AG10803 (cell line): ENCODE measurements around the gene NXN.
A peak's percentile ranks its signal among the peaks of the same experiment; 100 is the strongest.
"Not testable (repeated sequence)": the region's sequence is repeated elsewhere in the genome, so short reads cannot be mapped to it uniquely, and the experiment has no call there.

Experiments
- DNase-seq: peaks from one replicate; pipeline ENCODE4 v3.0.0; 2010; ENCODE audit warnings: low read depth
- H3K4me3 ChIP-seq: 2 replicates; pipeline ENCODE4 v1.5.1; 2011; ENCODE audit warnings: mild to moderate bottlenecking, low read length, control low read depth
- TF ChIP-seq, protein P1 (sequence below): conservative IDR thresholded peaks from 2 replicates; pipeline ENCODE4 v1.5.1; 2011; ENCODE audit warnings: mild to moderate bottlenecking, low read length, control low read depth, inconsistent platforms

NXN gene

DNA sequence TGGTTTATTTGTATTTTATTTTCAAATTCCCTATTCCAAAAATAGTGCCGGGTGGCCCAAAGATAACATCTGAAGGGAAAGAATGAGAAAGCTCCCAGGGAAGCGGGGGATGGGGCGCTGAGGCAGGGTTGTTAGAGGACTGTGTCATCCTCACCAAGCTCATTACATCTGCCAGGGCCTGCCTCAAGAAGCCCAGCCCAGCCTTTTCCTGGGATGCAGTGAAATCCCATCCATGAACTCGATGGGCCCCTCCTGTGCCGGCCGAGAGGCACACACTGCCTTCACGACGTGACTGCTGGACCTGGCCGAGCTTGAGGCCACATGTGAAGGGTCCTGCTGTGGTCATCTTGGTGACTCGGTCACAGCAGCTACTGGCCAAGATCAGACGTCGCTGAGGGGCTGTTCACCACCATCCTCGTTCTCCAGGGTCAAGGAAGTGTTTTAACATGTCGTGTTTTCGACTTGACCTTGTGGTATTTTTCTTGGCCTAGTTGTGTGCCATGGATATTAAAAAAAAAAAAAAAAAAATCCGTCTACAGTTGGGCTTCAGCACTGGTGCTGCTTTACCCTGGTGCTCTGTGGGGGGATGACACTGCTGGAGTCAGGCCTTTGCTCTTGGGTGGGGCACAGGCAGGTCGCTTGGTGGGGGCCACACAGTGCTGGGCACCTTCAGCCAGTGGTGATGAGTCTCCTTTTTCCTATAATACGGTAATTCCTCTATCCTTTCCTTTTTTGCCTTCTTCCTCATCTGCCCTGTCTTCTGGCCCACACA, 22.2 kb upstream of the NXN start:
- TF ChIP-seq, protein P1, sequence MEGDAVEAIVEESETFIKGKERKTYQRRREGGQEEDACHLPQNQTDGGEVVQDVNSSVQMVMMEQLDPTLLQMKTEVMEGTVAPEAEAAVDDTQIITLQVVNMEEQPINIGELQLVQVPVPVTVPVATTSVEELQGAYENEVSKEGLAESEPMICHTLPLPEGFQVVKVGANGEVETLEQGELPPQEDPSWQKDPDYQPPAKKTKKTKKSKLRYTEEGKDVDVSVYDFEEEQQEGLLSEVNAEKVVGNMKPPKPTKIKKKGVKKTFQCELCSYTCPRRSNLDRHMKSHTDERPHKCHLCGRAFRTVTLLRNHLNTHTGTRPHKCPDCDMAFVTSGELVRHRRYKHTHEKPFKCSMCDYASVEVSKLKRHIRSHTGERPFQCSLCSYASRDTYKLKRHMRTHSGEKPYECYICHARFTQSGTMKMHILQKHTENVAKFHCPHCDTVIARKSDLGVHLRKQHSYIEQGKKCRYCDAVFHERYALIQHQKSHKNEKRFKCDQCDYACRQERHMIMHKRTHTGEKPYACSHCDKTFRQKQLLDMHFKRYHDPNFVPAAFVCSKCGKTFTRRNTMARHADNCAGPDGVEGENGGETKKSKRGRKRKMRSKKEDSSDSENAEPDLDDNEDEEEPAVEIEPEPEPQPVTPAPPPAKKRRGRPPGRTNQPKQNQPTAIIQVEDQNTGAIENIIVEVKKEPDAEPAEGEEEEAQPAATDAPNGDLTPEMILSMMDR, result no peak
- peak; percentile 72 for DNase-seq
- H3K4me3 ChIP-seq, result no peak overlapping the region

DNA sequence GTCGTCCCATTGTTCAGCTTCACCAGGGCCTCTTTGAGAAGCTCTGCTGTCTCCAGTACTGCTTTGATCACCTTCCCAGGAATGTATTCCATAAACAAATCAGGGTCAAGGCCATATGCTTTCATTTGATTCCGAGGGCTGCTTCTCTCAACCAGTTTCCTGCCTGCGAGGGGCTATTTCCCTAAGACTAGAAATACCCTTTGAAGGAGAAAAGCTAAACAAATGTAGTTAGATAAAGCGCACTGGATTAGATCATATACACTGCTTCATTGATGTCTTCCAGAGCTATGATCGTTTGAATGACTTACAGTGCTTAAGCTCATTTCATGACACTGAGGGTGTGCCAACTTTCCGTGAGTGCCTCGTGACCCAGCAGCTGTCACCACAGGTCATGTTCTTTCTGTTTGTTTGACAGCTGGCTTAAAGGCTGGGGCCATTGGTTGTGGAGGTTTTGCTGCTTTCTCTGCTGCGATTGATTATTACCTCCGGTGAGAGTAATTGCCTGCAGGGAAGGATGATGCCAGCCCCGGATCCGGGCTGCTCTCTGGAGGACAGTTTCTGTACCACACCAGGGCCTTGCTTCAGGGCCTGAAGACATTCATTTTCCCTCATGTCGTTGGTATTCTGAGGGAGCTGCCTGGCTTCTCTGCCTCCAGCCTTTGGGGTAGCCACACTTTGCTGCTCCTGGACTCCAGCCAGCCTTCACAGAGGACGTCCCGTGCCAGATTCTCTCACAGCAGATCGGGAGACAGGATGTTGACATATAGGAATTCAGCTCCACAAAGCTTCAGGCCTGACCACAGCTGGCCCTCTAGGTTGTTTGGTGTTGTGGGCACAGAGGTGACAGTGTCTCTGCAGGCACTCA, 21.3 kb upstream of the NXN start:
- DNase-seq, result peak; percentile 69
- TF ChIP-seq, protein P1, result peak; percentile 12; the same call in 1 of the 2 replicates
- no peak overlapping the region for H3K4me3 ChIP-seq

DNA sequence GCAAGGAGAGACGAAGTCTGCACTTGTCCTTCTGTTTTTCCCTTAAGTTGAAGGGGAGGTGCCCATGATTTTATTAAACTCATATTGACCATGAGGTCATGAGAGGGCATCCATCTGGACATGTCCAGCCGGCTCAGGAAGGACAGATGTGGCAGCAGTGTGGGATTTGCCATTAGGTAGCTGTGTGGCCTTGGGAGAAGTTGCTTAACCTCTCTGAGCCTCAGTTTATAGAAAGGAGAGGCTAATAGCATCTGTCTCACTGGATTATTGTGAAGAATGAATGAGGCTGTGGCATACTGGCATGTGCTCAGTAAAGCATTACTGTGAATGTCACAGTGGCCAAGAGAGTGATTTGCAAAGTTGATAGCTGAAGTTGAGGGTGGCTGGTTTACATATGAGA, 18.5 kb upstream of the NXN start:
- TF ChIP-seq, protein P1, result no peak
- H3K4me3 ChIP-seq, result peak overlapping the region; percentile 100
- DNase-seq, result no peak

DNA sequence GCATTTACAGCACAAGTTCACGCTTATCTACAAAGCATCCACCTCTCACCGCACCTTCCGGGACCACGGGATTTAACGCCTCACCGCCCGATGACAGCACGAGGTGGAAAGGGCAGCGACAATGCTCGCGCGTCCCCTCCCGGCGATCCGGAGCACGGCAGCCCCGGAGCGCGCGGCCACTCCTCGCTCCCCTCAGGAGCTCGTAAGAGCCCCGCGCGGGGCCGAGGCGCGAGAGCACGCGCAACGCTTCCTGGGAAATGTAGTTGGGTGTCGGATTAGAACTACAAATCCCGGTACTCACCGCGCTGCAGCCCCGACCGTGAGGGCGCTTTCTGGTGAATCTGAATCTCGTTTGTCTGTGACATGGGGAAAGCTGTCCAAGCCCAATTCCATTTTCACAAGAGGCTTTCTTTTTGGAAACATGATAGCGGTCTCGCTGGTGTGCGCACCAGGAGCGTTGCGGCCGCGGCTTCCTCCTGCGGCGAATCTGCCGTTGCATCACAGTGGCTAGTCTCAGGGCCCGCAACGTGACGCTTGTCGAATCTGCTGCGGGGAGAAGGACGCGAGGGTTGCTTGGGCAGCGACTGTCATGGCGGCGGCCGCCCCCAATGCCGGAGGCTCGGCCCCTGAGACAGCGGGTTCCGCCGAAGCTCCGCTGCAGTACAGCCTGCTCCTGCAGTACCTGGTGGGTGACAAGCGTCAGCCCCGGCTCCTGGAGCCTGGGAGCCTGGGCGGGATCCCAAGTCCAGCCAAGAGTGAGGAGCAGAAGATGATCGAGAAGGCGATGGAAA, 17.2 kb upstream of the NXN start, which contains the start of gene TIMM22:
TIMM22 (plus strand) TSS at position 576 of the 791 bp plus-strand sequence; CDS start at position 590, 14 bp downstream.
- peak within 1 kb of the TSS; percentile 100 for H3K4me3 ChIP-seq
- peak; percentile 98 for DNase-seq
- TF ChIP-seq, protein P1, result peak; percentile 68

DNA sequence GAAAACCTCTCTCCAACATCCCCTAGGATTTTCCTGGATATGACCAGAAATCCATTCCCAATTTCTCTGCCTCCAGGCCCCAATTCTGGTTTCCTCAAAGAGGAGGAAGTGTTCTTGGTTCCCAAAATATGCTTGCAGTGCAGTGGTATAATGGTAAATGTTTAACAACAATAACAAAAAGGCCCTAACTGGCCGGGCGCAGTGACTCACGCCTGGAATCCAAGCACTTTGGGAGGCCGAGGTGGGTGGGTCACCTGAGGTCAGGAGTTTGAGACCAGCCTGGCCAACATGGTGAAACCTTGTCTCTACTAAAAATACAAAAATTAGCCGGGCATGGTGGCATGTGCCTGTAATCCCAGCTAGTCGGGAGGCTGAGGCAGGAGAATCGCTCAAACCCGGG, 15.7 kb upstream of the NXN start:
- not testable (repeated sequence) for DNase-seq, H3K4me3 ChIP-seq

DNA sequence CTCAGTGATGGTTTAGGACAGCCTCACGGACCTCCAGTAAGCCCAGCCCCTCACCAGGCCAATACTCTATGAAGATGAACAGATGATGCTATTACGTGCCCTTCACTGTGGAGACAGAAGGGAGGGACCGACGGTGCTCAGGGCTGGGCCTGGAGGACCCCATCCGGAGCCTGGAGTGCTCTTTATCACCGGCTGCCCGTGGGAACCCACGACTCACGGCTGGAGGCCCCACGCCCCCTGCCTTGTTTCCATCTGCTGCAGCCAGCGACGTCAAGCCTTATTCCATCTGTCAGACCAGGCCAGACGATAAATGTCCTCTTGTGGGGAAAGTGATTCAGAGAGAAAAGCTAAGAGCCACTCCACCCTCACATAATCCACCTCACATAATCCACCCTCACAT, 13.4 kb upstream of the NXN start:
- no peak for DNase-seq
- no peak overlapping the region for H3K4me3 ChIP-seq
- TF ChIP-seq, protein P1, result no peak

DNA sequence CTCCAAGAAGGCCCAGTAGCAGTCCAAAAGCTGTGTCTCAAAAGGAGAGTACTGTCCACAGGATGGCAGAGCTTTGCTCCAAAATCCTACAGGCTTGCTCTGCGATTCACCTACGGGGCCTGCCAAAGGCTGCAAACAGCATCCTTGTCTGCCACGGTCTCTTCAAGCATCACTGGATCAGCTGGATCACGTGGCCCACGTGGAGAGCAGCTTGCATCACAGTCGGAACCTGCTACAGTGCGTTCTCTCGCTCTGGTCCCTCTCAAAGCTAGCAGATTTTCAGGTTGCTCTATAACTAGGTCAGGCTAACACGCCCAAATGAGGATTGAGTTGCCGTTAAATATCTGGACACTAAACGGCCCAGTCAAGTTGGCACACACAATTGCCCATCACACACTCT, 9.0 kb upstream of the NXN start:
- no peak overlapping the region for H3K4me3 ChIP-seq
- TF ChIP-seq, protein P1, result no peak
- DNase-seq, result no peak
